ENCODE measurements around the gene TAF6. TPM values are rescaled to one million over a fixed set of nuclear protein-coding genes. Genes with fewer than 3 reads are reported as not detected.
"Not testable (repeated sequence)": the region's sequence is repeated elsewhere in the genome, so short reads cannot be mapped to it uniquely, and the experiment has no call there.

TAF6 gene
- total RNA-seq, 1 experiment from 2014 or later: 93.2 TPM

DNA sequence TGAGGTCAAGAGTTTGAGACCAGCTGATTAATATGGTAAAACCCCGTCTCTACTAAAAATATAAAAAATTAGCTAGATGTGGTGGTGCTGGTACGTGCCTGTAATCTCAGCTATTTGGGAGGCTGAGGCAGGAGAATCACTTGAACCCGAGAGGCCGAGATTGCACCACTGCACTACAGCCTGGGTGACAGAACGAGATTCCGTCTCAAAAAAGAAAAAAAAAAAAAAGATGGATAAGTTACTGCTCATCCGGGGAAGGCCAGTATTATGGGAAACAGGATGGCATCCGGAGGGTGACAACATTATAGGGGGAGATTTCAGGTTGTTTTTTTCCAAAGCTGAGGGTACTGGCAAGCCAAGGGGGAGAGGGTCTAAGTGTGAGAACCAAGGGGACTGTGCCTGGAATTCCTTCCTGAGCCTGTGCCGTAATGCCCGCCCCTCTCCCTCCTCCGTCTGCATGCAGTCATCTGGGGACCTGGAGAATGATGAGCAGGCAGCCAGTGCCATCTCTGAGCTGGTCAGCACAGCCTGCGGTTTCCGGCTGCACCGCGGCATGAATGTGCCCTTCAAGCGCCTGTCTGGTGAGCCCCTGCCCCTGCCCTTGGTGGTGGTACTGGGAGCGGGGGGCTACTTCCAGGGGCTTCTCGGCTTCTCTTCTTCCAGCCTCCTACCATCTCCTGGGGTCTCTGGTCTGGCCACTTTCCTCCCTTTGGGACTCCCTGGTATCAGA lies 33.9 kb upstream of the TAF6 start:
- no peak for DNase-seq (ENCODE audit: low read depth)

DNA sequence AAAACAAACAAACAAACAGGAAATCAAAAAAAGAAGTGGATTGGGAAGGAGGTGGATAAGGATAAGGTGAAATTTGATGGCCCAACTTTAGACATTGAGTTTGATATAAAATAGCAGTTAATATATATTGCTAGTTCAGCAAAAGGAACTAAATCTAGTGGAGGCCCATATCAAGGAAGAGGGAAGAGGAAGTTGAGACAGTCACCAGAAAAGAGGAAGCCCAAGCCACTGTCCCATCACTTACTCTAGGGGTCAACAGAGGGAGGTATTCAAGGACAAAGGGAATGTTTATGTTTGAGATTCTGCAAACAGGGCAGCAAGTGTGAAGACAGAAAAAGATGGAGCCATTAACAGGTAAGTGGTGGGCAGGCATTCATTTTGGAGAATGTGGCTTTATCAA lies 33.2 kb upstream of the TAF6 start:
- no peak for DNase-seq (ENCODE audit: low read depth)

DNA sequence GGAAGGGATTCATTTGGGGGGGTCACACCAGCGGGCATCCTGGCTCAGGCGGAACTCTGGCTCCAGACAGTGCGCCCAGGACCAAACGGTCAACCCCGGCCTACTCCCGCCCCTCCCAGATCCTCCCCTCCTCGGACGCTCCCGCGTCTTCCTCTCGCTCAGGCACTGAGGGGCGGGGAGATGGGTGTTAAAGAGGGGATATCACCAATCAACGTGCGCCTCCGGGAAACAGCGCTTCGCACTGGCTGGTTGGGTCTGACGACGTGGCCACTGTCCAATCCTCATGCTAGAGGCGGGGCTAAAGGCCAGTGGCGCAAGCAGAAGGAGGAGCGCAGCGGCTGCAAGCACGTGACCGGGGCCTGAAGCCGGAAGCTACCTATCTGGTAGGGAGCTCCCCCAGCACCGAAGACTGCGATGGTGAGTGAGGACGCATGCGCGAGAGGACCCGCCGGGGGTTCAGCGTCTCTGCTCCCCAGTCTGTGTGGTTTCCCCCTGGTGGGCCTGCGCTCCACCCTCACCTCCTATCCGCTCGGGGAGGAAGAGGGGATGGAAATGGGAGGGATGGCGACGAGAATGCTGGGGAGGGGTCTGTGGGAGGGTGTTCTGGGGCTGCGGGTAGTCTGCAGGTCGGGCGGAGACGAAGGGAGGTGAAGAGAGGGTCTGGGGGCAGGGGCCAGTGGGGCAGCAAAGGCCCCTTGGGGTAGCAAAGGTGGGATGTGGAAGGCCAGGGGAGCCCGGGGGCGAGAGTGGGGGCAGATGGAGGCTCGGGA lies 29.6 kb upstream of the TAF6 start, which contains the start of gene LAMTOR4:
Gene LAMTOR4, plus strand, starts transcription at position 360 of the 770 bp plus-strand sequence. Its CDS starts 55 bp downstream, at position 415.
- DNase-seq (ENCODE audit: low read depth): peak; percentile 99

DNA sequence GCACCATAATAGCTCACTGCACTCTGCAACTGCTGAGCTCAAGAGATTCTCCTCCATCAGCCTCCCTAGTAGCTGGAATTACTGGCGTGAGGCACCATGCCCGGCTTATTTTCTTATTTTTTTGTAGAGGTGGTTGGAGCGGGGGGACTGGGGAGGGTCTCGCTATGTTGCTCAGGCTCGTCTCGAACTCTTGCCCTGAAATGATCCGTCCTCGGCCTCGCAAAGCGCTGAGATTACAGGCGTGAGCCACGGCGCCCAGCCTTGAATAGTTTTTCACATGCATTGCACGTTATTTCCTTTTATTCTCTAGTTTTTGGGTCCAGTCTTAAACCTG lies 29.0 kb upstream of the TAF6 start:
- DNase-seq (ENCODE audit: low read depth): no peak

DNA sequence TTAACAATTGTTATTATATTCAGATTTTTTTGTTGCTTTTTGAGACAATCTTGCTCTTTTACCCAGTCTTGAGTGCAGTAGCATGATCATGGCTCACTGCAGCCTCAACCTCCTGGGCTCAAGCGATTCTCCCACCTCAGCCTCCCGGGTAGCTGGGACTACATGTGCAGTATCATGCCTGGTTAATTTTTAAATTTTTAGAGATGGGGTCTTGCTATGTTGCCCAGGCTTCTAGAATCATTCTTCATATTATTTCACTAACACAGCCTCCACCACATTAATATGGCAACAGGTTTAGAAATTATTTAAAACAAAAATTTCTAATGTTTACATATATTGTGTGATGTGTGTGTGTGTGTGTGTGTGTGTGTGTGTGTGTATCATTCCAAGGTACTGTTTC lies 28.1 kb upstream of the TAF6 start:
- no peak for DNase-seq (ENCODE audit: low read depth)

DNA sequence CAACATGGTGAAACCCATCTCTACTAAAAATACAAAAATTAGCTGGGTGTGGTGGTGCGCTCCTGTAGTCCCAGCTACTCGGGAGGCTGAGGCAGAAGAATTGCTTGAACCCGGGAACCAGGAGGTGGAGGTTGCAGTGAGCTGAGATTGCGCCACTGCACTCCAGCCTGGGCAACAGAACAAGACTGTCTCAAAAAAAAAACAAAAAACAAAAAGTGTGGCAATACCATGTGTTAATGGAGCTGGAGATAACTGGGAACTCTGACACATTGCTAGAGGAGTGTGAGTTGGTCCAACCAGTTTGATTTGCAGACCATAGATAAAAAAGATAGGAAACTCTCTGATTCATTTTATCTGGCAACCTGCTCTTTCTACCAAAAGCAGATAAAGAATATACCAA lies 27.2 kb upstream of the TAF6 start:
- DNase-seq (ENCODE audit: low read depth): not testable (repeated sequence)

DNA sequence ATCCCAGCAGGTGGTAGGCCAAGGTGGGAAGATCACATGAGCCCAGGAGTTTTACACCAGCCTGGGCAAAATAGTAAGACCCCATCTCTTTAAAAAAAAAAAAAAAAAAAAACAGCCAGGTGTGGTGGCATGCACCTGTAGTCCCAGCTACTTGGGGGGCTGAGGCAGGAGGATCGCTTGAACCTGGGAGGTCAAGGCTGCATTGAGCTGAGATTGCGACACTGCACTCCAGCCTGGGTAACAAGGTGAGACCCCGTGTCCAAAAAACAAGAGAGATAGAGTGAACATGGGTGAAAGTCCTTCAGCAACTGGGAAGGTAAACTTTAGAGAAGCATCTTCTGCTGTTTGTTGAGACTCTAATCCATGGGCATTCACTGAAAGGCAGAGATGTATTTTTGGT lies 23.3 kb upstream of the TAF6 start:
- no peak for DNase-seq (ENCODE audit: low read depth)

DNA sequence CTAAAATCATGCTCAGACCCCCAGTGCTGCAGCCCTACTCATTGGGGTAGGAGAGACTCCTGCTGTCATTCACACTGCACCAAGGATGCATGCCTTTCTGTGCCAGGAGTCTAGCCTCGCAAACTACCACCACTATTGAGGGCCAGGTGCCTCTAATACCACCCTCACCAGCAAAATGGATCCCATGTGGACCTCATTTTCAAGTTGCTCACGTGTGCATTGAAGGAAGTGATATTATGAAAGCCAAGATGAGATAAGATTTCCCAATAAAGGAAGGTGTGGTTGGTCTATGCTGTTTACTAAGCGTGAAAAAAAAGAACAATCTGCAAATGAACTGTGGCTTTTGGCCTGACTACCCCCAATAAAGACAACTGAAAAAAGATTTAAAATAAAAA lies 22.4 kb upstream of the TAF6 start:
- no peak for DNase-seq (ENCODE audit: low read depth)

DNA sequence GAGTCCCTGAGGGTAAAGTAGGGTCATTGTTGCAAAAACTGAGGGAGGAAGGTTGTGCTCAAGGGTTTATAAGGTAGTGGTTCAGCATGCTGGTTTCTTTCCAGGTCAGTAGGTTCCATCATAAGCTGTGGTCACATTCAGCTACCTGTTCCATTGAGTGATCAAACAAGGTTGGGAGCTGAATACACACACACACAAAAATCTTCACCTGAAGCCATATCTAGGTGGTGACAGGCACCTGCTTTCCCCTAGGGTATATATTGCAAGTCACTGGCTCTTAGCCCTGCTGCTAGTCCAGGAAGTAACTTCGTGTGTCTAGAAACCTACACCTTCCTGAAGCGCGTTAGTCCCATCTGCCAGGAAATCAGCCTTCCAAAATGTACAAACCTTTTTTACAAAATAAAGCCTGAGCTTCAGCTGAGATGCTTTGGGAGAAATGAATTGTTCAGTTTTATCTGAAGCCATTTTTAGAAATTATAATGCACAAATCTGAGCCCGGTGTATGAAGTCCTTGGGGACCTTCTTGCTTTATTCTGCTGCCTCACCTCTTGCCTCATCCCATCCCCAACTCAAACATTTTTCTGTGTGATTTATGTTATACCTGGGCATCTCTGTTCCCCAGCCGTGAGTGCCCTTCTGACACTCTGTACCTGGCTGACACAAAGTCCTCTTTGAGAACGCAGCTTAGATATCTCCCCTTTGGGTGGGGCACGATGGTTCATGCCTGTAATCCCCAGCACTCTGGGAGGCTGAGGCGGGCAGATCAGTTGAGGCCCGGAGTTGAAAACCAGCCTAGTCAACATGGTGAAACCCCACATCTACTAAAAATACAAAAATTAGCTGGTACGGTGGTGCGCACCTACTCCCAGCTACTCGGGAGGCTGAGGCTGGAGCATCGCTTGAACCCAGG lies 18.9 kb upstream of the TAF6 start:
- no peak for DNase-seq (ENCODE audit: low read depth)

DNA sequence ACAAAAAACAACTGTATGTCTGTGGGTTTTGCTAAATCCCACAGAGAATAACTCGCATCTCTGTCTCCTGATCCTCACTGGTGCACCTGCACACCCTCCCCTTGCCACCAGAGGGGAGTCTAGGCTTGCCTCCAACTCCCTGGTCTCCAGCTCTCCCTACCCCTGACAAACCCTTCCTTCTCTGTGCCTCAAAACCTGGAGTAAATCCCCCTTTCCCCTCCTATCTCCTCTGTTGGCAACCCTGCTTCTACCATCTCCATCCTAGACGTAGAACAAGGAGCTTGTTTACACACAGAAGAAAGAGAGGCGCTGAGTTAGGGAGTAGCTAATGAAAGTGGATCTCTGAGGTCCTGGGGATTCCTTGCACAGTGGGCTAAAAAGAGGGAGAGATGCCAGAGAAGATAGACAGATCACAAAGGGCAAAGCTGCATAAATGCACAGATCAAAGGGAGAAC lies 13.6 kb upstream of the TAF6 start:
- peak; percentile 70 for DNase-seq (ENCODE audit: low read depth)

DNA sequence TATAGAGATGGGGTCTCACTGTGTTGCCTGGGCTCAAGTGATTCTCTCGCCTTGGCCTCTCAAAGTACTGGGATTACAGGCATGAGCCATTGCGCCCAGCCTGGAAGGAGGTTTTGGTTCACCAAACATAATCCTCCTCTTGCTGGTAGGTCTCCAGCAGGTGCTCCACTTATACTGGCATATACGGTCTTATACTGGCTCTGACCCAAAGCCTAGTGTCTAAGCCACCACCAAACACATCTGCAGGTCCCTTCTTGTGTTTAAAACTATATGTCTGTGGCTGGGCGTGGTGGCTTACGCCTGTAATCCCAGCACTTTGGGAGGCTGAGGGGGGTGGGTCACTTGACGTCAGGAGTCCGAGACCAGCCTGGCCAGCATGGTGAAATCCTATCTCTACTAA lies 13.0 kb upstream of the TAF6 start:
- no peak for DNase-seq (ENCODE audit: low read depth)

DNA sequence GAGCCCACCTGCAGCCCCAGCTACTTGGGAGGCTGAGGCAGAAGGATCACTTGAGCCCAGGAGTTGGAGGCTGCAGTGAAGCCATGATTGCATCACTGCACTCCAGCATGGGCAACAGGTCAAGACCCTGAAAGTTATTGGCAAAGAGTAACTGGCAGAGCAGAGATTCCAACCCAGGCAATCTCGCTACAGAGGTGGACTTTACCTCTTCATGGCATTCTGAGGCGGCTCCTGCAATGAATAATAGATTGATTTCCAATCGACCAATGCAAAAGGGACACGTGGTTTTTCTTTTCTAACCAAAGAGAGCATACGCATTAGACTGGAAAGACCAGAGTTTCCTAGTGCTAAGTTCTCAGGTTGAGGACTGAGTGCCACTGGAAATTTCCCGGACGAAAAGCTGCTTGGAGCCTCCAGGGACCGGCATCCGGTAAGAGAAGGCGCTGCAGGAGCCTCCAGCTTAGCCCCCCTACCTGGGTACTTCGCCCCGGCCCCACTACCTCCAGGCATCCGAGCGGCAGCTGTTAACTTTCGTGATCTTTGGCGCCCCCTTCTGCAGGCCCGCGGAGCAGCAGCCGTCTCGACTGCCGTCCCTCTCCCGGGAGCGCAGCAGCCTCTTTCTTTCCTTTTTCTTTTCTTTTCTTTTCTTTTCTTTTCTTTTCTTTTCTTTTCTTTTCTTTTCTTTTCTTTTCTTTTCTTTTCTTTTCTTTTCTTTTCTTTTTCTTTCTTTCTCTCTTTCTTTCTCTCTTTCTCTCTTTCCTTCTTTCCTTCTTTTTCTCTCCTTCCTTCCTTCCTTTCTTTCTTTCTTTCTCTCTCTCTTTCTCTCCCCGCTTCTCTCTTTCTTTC lies 11.7 kb upstream of the TAF6 start:
- peak; percentile 58 for DNase-seq (ENCODE audit: low read depth)

DNA sequence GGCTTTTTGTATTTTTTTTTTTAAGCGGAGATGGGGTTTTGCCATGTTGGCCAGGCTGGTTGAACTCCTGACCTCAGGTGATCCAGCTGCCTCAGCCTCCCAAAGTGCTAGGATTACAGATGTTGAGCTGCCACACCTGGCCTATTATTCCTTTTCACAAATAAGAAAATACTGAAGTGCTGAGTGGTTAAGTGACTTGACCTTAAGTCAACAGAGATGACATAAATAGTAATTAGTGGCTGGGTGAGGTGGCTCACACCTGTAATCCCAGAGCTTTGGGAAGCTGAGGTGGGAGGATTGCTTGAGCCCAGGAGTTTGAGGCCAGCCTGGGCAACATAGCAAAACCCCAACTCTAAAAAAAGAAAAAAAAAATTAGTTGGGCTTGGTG lies 11.1 kb upstream of the TAF6 start:
- DNase-seq (ENCODE audit: low read depth): not testable (repeated sequence)

DNA sequence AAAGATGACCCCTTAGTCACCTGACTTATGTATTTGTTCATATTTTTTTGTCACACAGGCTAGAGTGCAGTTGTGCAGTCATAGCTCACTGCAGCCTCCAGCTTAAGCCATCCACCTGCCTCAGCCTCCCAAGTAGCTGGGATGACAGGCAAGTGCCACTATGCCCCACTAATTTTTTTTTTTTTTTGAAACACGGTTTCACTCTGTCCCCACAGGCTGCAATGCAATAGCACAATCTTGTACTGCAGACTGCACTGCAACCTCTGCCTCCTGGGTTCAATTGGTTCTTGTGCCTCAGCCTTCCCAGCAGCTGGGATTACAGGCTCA lies 9.4 kb upstream of the TAF6 start:
- no peak for DNase-seq (ENCODE audit: low read depth)

DNA sequence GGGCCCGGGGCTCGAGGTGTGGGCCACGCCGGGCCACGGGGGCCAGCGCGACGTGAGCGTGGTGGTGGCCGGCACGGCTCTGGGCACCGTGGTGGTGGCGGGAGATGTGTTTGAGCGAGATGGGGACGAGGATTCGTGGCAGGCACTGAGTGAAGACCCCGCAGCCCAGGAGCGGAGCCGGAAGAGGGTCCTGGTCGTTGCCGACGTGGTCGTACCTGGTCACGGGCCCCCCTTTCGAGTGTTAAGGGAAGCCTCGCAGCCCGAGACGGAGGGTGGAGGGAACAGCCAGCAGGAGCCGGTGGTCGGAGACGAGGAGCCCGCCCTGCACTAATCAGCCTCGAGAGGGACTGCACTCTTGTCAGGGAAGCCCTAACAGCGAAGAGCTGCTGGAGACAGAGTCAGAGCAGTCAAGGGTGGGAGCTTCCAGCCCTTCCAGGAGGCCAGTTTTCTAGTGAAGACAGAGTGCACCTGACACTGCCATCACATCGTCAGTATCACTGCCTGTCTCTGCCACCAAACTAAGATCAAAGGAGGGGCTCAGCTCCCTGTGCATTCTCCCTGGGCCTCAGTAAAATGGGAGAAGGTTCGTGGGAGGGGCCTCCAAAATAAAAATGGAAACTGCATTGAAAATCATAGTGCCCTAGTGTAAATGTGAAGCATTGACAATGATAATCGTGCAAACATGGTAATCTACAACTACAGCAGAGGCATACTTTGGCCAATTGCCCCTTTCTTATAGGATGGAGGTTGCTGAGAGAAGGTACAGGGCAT lies 8.9 kb upstream of the TAF6 start:
- no peak for DNase-seq (ENCODE audit: low read depth)

DNA sequence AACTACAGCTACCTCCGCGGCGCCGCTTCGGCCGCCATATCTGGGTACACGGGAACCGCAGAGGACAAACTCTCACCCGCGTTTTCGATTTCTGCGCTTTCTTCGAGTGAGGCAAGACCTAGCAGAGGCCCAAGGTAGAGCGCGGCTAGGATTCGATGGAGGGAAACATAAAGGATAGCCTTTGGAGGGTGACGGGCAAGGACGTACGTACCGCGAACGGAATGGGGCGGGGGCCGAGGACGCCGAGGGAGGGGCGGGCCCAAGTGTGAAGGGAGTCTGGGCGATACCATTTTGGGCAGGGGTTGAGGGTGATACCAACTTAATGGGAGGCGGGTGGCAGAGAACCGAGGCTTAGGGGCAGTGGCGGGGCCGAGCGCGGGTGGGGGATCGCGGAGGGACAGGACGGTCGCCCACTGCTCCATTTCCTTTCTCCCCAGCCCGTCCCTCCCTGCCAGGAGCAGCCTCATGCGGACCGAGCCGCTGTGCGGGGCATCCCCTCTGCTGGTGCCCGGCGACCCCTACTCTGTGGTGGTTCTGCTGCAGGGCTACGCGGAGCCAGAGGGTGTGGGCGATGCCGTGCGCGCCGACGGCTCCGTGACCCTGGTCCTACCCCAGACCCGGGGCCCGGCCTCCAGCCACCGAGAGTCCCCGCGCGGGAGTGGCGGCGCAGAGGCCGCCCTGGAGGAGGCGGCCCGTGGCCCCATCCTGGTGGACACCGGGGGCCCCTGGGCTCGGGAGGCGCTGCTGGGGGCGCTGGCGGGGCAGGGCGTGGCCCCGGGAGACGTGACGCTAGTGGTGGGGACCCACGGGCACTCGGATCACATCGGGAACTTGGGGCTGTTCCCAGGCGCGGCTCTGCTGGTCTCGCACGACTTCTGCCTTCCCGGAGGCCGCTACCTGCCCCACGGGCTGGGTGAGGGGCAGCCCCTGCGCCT lies 8.0 kb upstream of the TAF6 start, which contains the start of gene MBLAC1:
Gene MBLAC1, plus strand, starts transcription at position 37 of the 935 bp plus-strand sequence. Its CDS starts 429 bp downstream, at position 466.
- peak; percentile 87 for DNase-seq (ENCODE audit: low read depth)

DNA sequence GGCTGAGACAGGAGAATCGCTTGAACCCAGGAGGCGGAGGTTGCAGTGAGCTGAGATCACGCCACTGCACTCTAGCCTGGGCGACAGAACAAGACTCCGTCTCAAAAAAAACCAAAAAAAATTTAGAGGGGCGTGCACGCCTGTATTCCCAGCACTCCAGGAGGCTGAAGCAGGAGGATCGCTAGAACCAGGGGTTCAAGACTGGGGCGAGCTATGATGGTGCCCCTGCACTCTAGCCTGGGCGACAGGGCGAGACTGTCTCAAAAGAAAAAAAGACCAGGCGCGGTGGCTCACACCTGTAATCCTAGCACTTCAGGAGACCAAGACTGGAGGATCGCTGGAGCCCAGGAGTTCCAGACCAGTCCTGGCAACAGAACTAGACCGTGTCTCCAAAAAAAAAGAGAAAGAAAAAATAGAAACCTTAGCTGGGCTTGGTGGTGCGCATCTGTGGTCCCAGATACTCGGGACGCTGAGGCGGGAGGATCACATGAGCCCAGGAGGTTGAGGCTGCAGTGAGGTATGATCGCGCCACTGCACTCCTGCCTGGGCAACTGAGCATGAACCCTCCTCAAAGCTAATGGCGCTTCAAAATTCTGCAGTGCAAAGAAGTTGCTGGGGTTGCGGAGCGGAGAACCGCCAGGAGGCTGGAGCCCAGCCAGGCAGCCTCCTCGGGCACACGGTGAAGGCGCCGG lies 7.2 kb upstream of the TAF6 start:
- DNase-seq (ENCODE audit: low read depth): no peak

DNA sequence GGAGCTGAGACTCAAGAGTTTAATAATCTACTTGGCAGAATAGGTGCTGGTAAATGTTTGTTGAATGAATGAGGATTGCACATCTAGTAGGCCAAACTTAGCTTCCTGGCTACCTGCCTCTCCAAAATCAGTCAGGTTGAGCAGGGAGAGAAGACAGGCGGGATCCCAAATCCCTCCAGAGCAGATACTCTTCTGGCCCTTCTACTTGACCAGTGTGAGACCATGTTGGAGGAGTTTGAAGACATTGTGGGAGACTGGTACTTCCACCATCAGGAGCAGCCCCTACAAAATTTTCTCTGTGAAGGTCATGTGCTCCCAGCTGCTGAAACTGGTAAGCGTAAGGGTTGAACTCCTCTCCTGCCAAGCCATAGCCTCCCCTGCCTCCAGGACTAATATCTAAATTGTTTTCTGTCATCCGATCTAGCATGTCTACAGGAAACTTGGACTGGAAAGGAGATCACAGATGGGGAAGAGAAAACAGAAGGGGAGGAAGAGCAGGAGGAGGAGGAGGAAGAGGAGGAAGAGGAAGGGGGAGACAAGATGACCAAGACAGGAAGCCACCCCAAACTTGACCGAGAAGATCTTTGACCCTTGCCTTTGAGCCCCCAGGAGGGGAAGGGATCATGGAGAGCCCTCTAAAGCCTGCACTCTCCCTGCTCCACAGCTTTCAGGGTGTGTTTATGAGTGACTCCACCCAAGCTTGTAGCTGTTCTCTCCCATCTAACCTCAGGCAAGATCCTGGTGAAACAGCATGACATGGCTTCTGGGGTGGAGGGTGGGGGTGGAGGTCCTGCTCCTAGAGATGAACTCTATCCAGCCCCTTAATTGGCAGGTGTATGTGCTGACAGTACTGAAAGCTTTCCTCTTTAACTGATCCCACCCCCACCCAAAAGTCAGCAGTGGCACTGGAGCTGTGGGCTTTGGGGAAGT lies 5.4 kb upstream of the TAF6 start:
- no peak for DNase-seq (ENCODE audit: low read depth)

All from M059J (cell line).